NCI-H524 treated with DMSO at 0.1 percent for 48 hours (cell line): ENCODE results near the gene CDC42BPG.

Source experiments
- DNase-seq: peaks from one replicate; lab custom pipeline; 2025; lab: John Stamatoyannopoulos, UW

The CDC42BPG gene

GRCh38 chr11:64804346-64805210, 39.9 kb downstream of the CDC42BPG start:
- DNase-seq: no peak

GRCh38 chr11:64803846-64804345, 40.6 kb downstream of the CDC42BPG start:
- DNase-seq: no peak

- no peak for DNase-seq
These were observed 41.2 kb downstream of the CDC42BPG start, which contains the start of gene MAP4K2 for GRCh38 chr11:64803158-64803845. Gene MAP4K2, minus strand, starts transcription at chr11:64803214. Its CDS starts 65 bp downstream, at chr11:64803149.

GRCh38 chr11:64802370-64803157, 41.9 kb downstream of the CDC42BPG start:
- DNase-seq: no peak

- no peak for DNase-seq
These were observed 42.7 kb downstream of the CDC42BPG start for GRCh38 chr11:64801561-64802369.

- no peak for DNase-seq
These were observed 43.3 kb downstream of the CDC42BPG start for GRCh38 chr11:64801158-64801464.

- no peak for DNase-seq
These were observed 43.9 kb downstream of the CDC42BPG start for GRCh38 chr11:64800303-64801157.

GRCh38 chr11:64799623-64800302, 44.7 kb downstream of the CDC42BPG start:
- no peak for DNase-seq

- DNase-seq: no peak
These were observed 45.2 kb downstream of the CDC42BPG start for GRCh38 chr11:64799256-64799622.

- DNase-seq: no peak
These were observed 47.5 kb downstream of the CDC42BPG start for GRCh38 chr11:64796757-64797541.

GRCh38 chr11:64796047-64796756, 48.3 kb downstream of the CDC42BPG start:
- DNase-seq: no peak

- no peak for DNase-seq
These were observed 49.9 kb downstream of the CDC42BPG start for GRCh38 chr11:64794526-64794925.

- DNase-seq: no peak
These were observed 50.9 kb downstream of the CDC42BPG start for GRCh38 chr11:64793271-64794160.

GRCh38 chr11:64792482-64792881, 52.0 kb downstream of the CDC42BPG start:
- no peak for DNase-seq

- no peak for DNase-seq
These were observed 52.6 kb downstream of the CDC42BPG start for GRCh38 chr11:64791781-64792291.

- no peak for DNase-seq
These were observed 54.0 kb downstream of the CDC42BPG start for GRCh38 chr11:64790205-64791095.
